Measurements from ENCODE around the gene PIN1. TPM values are rescaled to one million over a fixed set of nuclear protein-coding genes. Genes with fewer than 3 reads are reported as not detected.

Gene PIN1
- total and polyA plus RNA-seq, 2 of the 8 experiments (the other 6 are each of a cell fraction or from before 2014, with no cell fraction given) = 78.3 to 90.8 TPM

GRCh38 chr19:9827289-9828238 lies 7.6 kb upstream of the PIN1 start, which contains the start of gene UBL5:
TSS of gene UBL5 (plus strand) at chr19:9827918. CDS start at chr19:9828338, 420 bp downstream.
- H3K4me3 ChIP-seq (ENCODE audit: extremely low read depth in 1 of 4, insufficient read depth in 2 of 4, low read depth in 3 of 4, low read length in 4 of 4) = peak within 1 kb of the TSS; percentile 77 to 93 (median 90)
- no peaks in the 10 kb centered on the region for H3K9me3 ChIP-seq (ENCODE audit: insufficient read depth in 2 of 2, low read depth in 1 of 2, low read length in 1 of 2)
- no peak within 1 kb of the TSS for H4K5ac ChIP-seq (ENCODE audit: insufficient read length, low read depth, low read length)
- no peak within 1 kb of the TSS for H2AK5ac ChIP-seq (ENCODE audit: low read depth, low read length)
- 2% methylated on average over 62 of the region's 62 CpGs; no CpG with 5 or more reads in 1 of the 2 experiments for WGBS, 2 experiments (ENCODE audit: extremely low coverage in 1 of 2, insufficient coverage in 1 of 2, insufficient read length in 1 of 2, insufficient replicate concordance in 2 of 2, low coverage in 1 of 2, low lambda C conversion rate in 2 of 2, missing lambda C conversion rate in 1 of 2)
- no peak within 1 kb of the TSS for H3K14ac ChIP-seq (ENCODE audit: insufficient read length)
- ChIA-PET POLR2A (ENCODE audit: partially characterized antibody) (interaction anchor here (0.8 to 1.7 kb wide), 9 partner anchors 9 to 290 kb away, joined by 3 to 8 read pairs (median 4); partner anchors contain the start of genes FBXL12 and ZNF846), CTCF (ENCODE audit: partially characterized antibody) (interaction anchor here (1.0 kb wide), 1 partner anchor 105 kb away, joined by 3 read pairs; no protein-coding TSS in a partner anchor)
- H2BK12ac ChIP-seq (ENCODE audit: low read depth, low read length) = no peak within 1 kb of the TSS
- H4K91ac ChIP-seq (replicated peaks; ENCODE audit: insufficient read length, low read length) = no peak within 1 kb of the TSS
- peaks cover 9% of the 10 kb centered on the region; the same call in 1 of the 2 replicates for H3K23me2 ChIP-seq (ENCODE audit: low read depth, low read length)
- no peak within 1 kb of the TSS for H3K4ac ChIP-seq (replicated peaks; ENCODE audit: insufficient read length, low read depth, low read length)
- H3K23ac ChIP-seq (ENCODE audit: insufficient read length) = no peak within 1 kb of the TSS
- H3K18ac ChIP-seq (ENCODE audit: extremely low read depth, low read length) = peak within 1 kb of the TSS; percentile 48; the same call in 1 of the 2 replicates
- H3K79me2 ChIP-seq (ENCODE audit: control insufficient read depth in 1 of 2, insufficient read depth in 2 of 2, low read length in 2 of 2) = peaks cover 13 to 39% of the 10 kb centered on the region in 2 experiments
- H2BK15ac ChIP-seq (ENCODE audit: low read length) = no peak within 1 kb of the TSS
- no peak within 1 kb of the TSS; the same call in none of the 2 replicates for H2BK5ac ChIP-seq (ENCODE audit: low read depth, low read length)
- peak; percentile 82 to 89 for DNase-seq (ENCODE audit: low read depth in 1 of 2, low spot score in 2 of 2)
- no peak within 1 kb of the TSS for H2BK120ac ChIP-seq (replicated peaks; ENCODE audit: low read depth, low read length)
- peak within 1 kb of the TSS; percentile 55 for H3K27ac ChIP-seq (ENCODE audit: low read depth, low read length)
- H3K9ac ChIP-seq (replicated peaks in 1 of 4; ENCODE audit: extremely low read depth in 1 of 4, low read depth in 3 of 4, low read length in 3 of 4) = peak within 1 kb of the TSS; percentile 69 to 82 (median 78)
- peaks cover 0 to 5% (median 0%) of the 10 kb centered on the region in 4 experiments; a peak in 2 of 7 replicates for H3K4me1 ChIP-seq (replicated peaks in 1 of 4; ENCODE audit: control insufficient read depth in 3 of 4, insufficient read depth in 4 of 4, low read length in 3 of 4)
- no peak within 1 kb of the TSS for H3K56ac ChIP-seq (replicated peaks; ENCODE audit: insufficient read length, low read depth, low read length)
- peak within 1 kb of the TSS; percentile 90 to 93 for H3K4me2 ChIP-seq (ENCODE audit: insufficient read depth in 1 of 2, low read depth in 2 of 2, low read length in 2 of 2)
- H2BK20ac ChIP-seq (ENCODE audit: low read length) = no peak within 1 kb of the TSS
- peaks cover 4 to 8% (median 8%) of the 10 kb centered on the region in 4 experiments; a peak in 7 of 8 replicates for H3K36me3 ChIP-seq (ENCODE audit: control insufficient read depth in 2 of 4, insufficient read depth in 4 of 4, low read length in 3 of 4)
- H3K27me3 ChIP-seq (replicated peaks in 1 of 4; ENCODE audit: control insufficient read depth in 3 of 4, extremely low read depth in 1 of 4, insufficient read depth in 3 of 4, low read length in 3 of 4) = no peaks in the 10 kb centered on the region
- peak within 1 kb of the TSS; percentile 82; the same call in 1 of the 2 replicates for H4K8ac ChIP-seq (ENCODE audit: extremely low read depth, insufficient read depth, low read length)
- H4K20me1 ChIP-seq (replicated peaks in 1 of 2; ENCODE audit: control insufficient read depth in 1 of 2, insufficient read depth in 2 of 2, low read length in 2 of 2) = peaks cover 6 to 7% of the 10 kb centered on the region in 2 experiments
- H3K79me1 ChIP-seq (ENCODE audit: low read depth, low read length) = peaks cover 5% of the 10 kb centered on the region
- no peak for FAIRE-seq
- no peak within 1 kb of the TSS for H2AFZ ChIP-seq (ENCODE audit: low read length)
- peak; percentile 95 for TF ChIP-seq SAP30 (IDR thresholded peaks at IDR 0.05; ENCODE audit: insufficient read depth, insufficient replicate concordance, low read length)
- no peak for TF ChIP-seq NRF1 (IDR thresholded peaks at IDR 0.05; ENCODE audit: low read depth, low read length)
- TF ChIP-seq GTF2F1 (IDR thresholded peaks at IDR 0.05; ENCODE audit: borderline replicate concordance, low read depth, low read length) = no peak
- TF ChIP-seq ATF3 (IDR thresholded peaks at IDR 0.05; ENCODE audit: insufficient read depth, low read depth, low read length) = no peak
- no peak for TF ChIP-seq BACH1 (IDR thresholded peaks at IDR 0.05; ENCODE audit: low read length)
- no peak for TF ChIP-seq TEAD4 (IDR thresholded peaks at IDR 0.05; ENCODE audit: low read depth, low read length)
- no peak for TF ChIP-seq RFX5 (IDR thresholded peaks at IDR 0.05; ENCODE audit: borderline replicate concordance, low read depth, low read length)
- peak; percentile 98 for TF ChIP-seq GABPA (IDR thresholded peaks at IDR 0.05; ENCODE audit: borderline replicate concordance, insufficient read depth, low read length)
- TF ChIP-seq EP300 (IDR thresholded peaks at IDR 0.05; ENCODE audit: borderline replicate concordance in 1 of 2, low read depth in 2 of 2, low read length in 2 of 2) = no peak
